GM12878 (cell line): ENCODE measurements around the gene CMC4. TPM values are rescaled to one million over a fixed set of nuclear protein-coding genes. Genes with fewer than 3 reads are reported as not detected.

ENCODE experiments used
- ATAC-seq: fragments of 200-7000 bp; cut with Tn5 transposase; 3 replicates; pipeline ENCODE4 v1.9.1; 2020; ENCODE audit warnings: mild to moderate bottlenecking, moderate library complexity
- BruUV-seq: library from RNA; stranded (reverse); fragments of 400-500 nt; replicated peaks from 2 replicates; lab custom pipeline; 2021; lab: Mats Ljungman, UMichigan
- CTCF ChIA-PET: fragments of 300-600 bp; sonication (Branson Sonifier 250); formaldehyde crosslinking; extraction: SDS; loops from one replicate; lab custom pipeline; 2021; ENCODE audit warnings: inconsistent platforms; lab: Yijun Ruan, JAX
- POLR2A ChIA-PET: fragments of 350-600 bp; formaldehyde crosslinking; extraction: SDS; loops from one replicate; lab custom pipeline; 2021; ENCODE audit warnings: inconsistent platforms; lab: Charles Lee
- RAD21 ChIA-PET: fragments of 300-600 bp; sonication (Branson Sonifier 250); formaldehyde crosslinking; loops from one replicate; lab custom pipeline; 2023; ENCODE audit warnings: antibody characterized with exemption; ENCODE audit not compliant: unreplicated experiment; lab: Charles Lee
- SMC1A ChIA-PET: fragments of 300-600 bp; sonication (Branson Sonifier 250); formaldehyde crosslinking; loops from one replicate; lab custom pipeline; 2023; ENCODE audit not compliant: unreplicated experiment, uncharacterized antibody; lab: Charles Lee
- DNase-seq: peaks from one replicate; pipeline ENCODE4 v3.0.0-alpha.2; 2011; ENCODE audit warnings: low read depth, low spot score
- FAIRE-seq: peaks from 3 replicates; lab custom pipeline; 2011; peaks lifted over from hg19 to GRCh38; lab: Jason Lieb, UNC
- H2AFZ ChIP-seq: 2 replicates; pipeline ENCODE4 v1.6.0; 2011; ENCODE audit warnings: low read depth, low read length, control low read depth; ENCODE audit not compliant: control insufficient read depth
- H3K27ac ChIP-seq: 2 replicates; pipeline ENCODE4 v1.5.1; 2011; ENCODE audit warnings: control low read depth; ENCODE audit not compliant: control insufficient read depth, insufficient read depth
- H3K27me3 ChIP-seq, 2 experiments: replicated peaks in 1 of 2; 2 replicates each; pipeline versions ENCODE4 v1.6.0 to v1.6.1; 2011; ENCODE audit warnings: low read length in 1 of 2; ENCODE audit not compliant: control insufficient read depth in 2 of 2, insufficient read depth in 2 of 2
- H3K36me3 ChIP-seq, 2 experiments: 2 replicates each; pipeline ENCODE4 v1.5.1; 2011; ENCODE audit warnings: low read length in 1 of 2; ENCODE audit not compliant: control insufficient read depth in 2 of 2, insufficient read depth in 2 of 2
- H3K4me1 ChIP-seq: 2 replicates; pipeline ENCODE4 v1.6.1; 2011; ENCODE audit warnings: mild to moderate bottlenecking, low read length, moderate library complexity, mixed read lengths; ENCODE audit not compliant: control insufficient read depth, insufficient read depth
- H3K4me2 ChIP-seq: 2 replicates; pipeline ENCODE4 v1.6.0; 2011; ENCODE audit warnings: control low read depth; ENCODE audit not compliant: control insufficient read depth, insufficient read depth
- H3K4me3 ChIP-seq: fragments of 200-600 bp; sonication (generic); 2 replicates; pipeline ENCODE4 v1.5.1; 2016
- H3K79me2 ChIP-seq: 2 replicates; pipeline ENCODE4 v1.6.0; 2011; ENCODE audit warnings: low read length; ENCODE audit not compliant: control insufficient read depth, insufficient read depth
- H3K9ac ChIP-seq: 2 replicates; pipeline ENCODE4 v1.8.0; 2011; ENCODE audit warnings: low read length, control low read depth, mixed read lengths; ENCODE audit not compliant: control insufficient read depth, insufficient read depth
- H3K9me3 ChIP-seq: replicated peaks from 3 replicates; pipeline ENCODE4 v1.5.1; 2011; ENCODE audit warnings: mild to moderate bottlenecking, low read length; ENCODE audit not compliant: control insufficient read depth, insufficient read depth
- H4K20me1 ChIP-seq: 2 replicates; pipeline ENCODE4 v1.6.0; 2011; ENCODE audit not compliant: control insufficient read depth, insufficient read depth
- RAD51 ChIP-seq: fragments of 450-650 bp; IDR thresholded peaks from 2 replicates; pipeline ENCODE4 v1.6.1; 2016; ENCODE audit warnings: moderate library complexity, mild to moderate bottlenecking, inconsistent platforms
- RUNX3 ChIP-seq: IDR thresholded peaks from 2 replicates; pipeline ENCODE4 v1.6.1; 2012; ENCODE audit warnings: low read length, inconsistent platforms
- WGBS: methylation state at CpG from one replicate; pipeline ENCODE4 v1.1.6; 2016; ENCODE audit warnings: low lambda C conversion rate; ENCODE audit not compliant: insufficient replicate concordance, insufficient coverage; ENCODE audit errors: missing lambda C conversion rate; 5-methylcytosine and 5-hydroxymethylcytosine counted together
- in situ Hi-C: fragments of 300-500 bp; cut with MboI; formaldehyde crosslinking; loops from 9 replicates; pipeline ENCODE4 v1.14.3; 2018; ENCODE audit warnings: mixed read lengths
- intact Hi-C: fragments of 100-400 bp; cut with micrococcal nuclease; formaldehyde crosslinking; loops from one replicate; pipeline ENCODE4 v1.14.2; 2022; ENCODE audit not compliant: unreplicated experiment
- polyA plus RNA-seq, 11 experiments: library from polyadenylated mRNA; depleted of rRNA in 4 of 11; unstranded in 6 of 11; stranded (reverse) in 5 of 11; fragments of >200 nt; fragmentation: Nextera tagmentation in 4 of 11; fragmentation: Illumina TruSeq in 1 of 11; extraction: Ambion mirVana in 4 of 11; extraction: Trizol in 1 of 11; gene quantifications; 1 replicate in 1 of 11; 2 replicates in 10 of 11; pipeline versions ENCODE4 v1.2.1 to v1.2.3, GENCODE V29; 2011 to 2016; ENCODE audit warnings: inconsistent platforms in 2 of 11, missing spikeins in 2 of 11, low read depth in 1 of 11
- total RNA-seq, 4 experiments: library from RNA; depleted of rRNA in 3 of 4; stranded (reverse); fragments of >200 nt in 3 of 4; fragmentation: Illumina TruSeq in 1 of 4; extraction: Trizol in 1 of 4; gene quantifications; 2 replicates each; pipeline versions ENCODE4 v1.2.1 to v1.2.3, GENCODE V29; 2013 to 2021
- TF ChIP-seq, protein P1 (sequence below): IDR thresholded peaks from 2 replicates; pipeline ENCODE4 v1.6.1; 2011; ENCODE audit warnings: borderline replicate concordance, low read depth, mild to moderate bottlenecking, moderate library complexity, low read length; ENCODE audit not compliant: insufficient read depth, poor library complexity, severe bottlenecking
- TF ChIP-seq, protein P2 (sequence below): IDR thresholded peaks from 2 replicates; pipeline ENCODE4 v1.6.1; 2012; ENCODE audit warnings: mild to moderate bottlenecking, low read depth, low read length
- TF ChIP-seq, protein P3 (sequence below): IDR thresholded peaks from 2 replicates; pipeline ENCODE4 v1.6.1; 2012; ENCODE audit warnings: improper control_type of control experiment, low read depth, low read length; ENCODE audit not compliant: insufficient replicate concordance

Gene CMC4
- total and polyA plus RNA-seq, 10 of the 15 experiments (the other 5 are each of a cell fraction or from before 2014, with no cell fraction given) = 5.8 to 36.4 (median 21.0) TPM

DNA sequence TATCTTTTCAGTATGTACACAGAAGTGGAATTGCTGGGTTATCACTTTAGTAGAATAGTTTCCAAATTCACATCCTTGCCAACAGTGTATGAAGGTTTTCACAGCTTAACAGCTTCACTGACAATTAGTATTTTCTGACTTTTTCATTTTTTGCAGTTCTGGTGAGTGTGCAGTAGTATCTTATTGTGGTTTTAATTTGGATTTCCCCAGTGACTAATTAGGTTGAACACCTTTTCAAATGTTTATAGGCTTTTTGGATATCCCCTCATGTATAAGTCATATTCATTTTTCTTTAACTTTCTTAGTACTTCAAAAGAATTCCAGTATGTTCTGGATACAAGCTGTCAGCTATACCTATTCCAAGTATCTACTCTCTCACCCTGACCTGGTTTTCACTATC lies 37.5 kb upstream of the CMC4 start:
- Histone ChIP-seq H3K9ac (no peak overlapping the region), H3K27me3 (no peaks in the 10 kb centered on the region), H3K79me2 (no peaks in the 10 kb centered on the region), H3K4me3 (no peak overlapping the region), H2AFZ (no peak overlapping the region), H3K4me2 (no peak overlapping the region), H4K20me1 (no peaks in the 10 kb centered on the region), H3K4me1 (no peaks in the 10 kb centered on the region), H3K9me3 (no peaks in the 10 kb centered on the region), H3K36me3 (peaks cover 0 to 2% of the 10 kb centered on the region in 2 experiments; a peak in 1 of 4 replicates), H3K27ac (no peak overlapping the region)
- SMC1A ChIA-PET = no interaction called here
- TF ChIP-seq, protein P1, sequence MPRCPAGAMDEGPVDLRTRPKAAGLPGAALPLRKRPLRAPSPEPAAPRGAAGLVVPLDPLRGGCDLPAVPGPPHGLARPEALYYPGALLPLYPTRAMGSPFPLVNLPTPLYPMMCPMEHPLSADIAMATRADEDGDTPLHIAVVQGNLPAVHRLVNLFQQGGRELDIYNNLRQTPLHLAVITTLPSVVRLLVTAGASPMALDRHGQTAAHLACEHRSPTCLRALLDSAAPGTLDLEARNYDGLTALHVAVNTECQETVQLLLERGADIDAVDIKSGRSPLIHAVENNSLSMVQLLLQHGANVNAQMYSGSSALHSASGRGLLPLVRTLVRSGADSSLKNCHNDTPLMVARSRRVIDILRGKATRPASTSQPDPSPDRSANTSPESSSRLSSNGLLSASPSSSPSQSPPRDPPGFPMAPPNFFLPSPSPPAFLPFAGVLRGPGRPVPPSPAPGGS = no peak
- POLR2A ChIA-PET = no interaction called here
- RAD21 ChIA-PET = no interaction called here
- CTCF ChIA-PET = interaction anchor here (3.3 kb wide), 1 partner anchor 15 kb away, joined by 18 read pairs; no protein-coding TSS in a partner anchor
- FAIRE-seq = no peak
- intact Hi-C loops (no loop called here), in situ Hi-C loops (no loop called here)
- ATAC-seq = no peak
- no TSS peak for BruUV-seq
- no peak for DNase-seq

DNA sequence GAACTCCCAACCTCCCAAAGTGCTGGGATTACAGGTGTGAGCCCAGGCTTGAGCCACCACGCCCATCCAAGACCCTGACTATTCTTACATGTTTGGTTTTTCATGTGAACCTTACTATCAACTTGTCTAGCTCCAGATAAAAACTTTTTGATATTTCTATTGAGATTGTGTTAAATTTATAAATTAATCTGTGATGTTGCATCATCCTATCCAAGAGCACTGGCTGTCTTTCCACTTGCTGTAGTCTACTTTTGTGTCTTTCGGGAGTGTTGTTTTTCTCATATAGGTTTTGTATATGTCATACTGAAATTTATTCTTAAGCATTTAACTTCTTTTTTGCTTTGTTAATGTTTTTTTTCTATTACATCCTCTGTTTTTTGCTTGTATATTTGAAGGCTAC lies 35.0 kb upstream of the CMC4 start:
- ATAC-seq (no peak), DNase-seq (no peak), FAIRE-seq (no peak)
- ChIA-PET RAD21 (no interaction called here), CTCF (interaction anchor here (1.3 to 3.5 kb wide), 2 partner anchors 11 to 126 kb away, joined by 4 to 15 read pairs; no protein-coding TSS in a partner anchor), SMC1A (interaction anchor here (1.7 kb wide), 1 partner anchor 12 kb away, joined by 4 read pairs; no protein-coding TSS in a partner anchor), POLR2A (no interaction called here)
- Histone ChIP-seq H3K27me3 (no peaks in the 10 kb centered on the region), H3K9ac (no peak overlapping the region), H3K27ac (no peak overlapping the region), H3K4me2 (no peak overlapping the region), H3K9me3 (no peaks in the 10 kb centered on the region), H3K4me1 (no peaks in the 10 kb centered on the region), H3K36me3 (peaks cover 0 to 2% of the 10 kb centered on the region in 2 experiments; a peak in 1 of 4 replicates), H3K79me2 (no peaks in the 10 kb centered on the region), H2AFZ (no peak overlapping the region), H3K4me3 (no peak overlapping the region), H4K20me1 (no peaks in the 10 kb centered on the region)
- in situ Hi-C loops = no loop called here
- 82% methylated on average over 2 of the region's 2 CpGs for WGBS
- intact Hi-C loops = no loop called here
- no TSS peak for BruUV-seq
- TF ChIP-seq, protein P2, sequence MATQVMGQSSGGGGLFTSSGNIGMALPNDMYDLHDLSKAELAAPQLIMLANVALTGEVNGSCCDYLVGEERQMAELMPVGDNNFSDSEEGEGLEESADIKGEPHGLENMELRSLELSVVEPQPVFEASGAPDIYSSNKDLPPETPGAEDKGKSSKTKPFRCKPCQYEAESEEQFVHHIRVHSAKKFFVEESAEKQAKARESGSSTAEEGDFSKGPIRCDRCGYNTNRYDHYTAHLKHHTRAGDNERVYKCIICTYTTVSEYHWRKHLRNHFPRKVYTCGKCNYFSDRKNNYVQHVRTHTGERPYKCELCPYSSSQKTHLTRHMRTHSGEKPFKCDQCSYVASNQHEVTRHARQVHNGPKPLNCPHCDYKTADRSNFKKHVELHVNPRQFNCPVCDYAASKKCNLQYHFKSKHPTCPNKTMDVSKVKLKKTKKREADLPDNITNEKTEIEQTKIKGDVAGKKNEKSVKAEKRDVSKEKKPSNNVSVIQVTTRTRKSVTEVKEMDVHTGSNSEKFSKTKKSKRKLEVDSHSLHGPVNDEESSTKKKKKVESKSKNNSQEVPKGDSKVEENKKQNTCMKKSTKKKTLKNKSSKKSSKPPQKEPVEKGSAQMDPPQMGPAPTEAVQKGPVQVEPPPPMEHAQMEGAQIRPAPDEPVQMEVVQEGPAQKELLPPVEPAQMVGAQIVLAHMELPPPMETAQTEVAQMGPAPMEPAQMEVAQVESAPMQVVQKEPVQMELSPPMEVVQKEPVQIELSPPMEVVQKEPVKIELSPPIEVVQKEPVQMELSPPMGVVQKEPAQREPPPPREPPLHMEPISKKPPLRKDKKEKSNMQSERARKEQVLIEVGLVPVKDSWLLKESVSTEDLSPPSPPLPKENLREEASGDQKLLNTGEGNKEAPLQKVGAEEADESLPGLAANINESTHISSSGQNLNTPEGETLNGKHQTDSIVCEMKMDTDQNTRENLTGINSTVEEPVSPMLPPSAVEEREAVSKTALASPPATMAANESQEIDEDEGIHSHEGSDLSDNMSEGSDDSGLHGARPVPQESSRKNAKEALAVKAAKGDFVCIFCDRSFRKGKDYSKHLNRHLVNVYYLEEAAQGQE = no peak
- TF ChIP-seq RAD51 (no peak), RUNX3 (no peak)
- TF ChIP-seq, protein P3, sequence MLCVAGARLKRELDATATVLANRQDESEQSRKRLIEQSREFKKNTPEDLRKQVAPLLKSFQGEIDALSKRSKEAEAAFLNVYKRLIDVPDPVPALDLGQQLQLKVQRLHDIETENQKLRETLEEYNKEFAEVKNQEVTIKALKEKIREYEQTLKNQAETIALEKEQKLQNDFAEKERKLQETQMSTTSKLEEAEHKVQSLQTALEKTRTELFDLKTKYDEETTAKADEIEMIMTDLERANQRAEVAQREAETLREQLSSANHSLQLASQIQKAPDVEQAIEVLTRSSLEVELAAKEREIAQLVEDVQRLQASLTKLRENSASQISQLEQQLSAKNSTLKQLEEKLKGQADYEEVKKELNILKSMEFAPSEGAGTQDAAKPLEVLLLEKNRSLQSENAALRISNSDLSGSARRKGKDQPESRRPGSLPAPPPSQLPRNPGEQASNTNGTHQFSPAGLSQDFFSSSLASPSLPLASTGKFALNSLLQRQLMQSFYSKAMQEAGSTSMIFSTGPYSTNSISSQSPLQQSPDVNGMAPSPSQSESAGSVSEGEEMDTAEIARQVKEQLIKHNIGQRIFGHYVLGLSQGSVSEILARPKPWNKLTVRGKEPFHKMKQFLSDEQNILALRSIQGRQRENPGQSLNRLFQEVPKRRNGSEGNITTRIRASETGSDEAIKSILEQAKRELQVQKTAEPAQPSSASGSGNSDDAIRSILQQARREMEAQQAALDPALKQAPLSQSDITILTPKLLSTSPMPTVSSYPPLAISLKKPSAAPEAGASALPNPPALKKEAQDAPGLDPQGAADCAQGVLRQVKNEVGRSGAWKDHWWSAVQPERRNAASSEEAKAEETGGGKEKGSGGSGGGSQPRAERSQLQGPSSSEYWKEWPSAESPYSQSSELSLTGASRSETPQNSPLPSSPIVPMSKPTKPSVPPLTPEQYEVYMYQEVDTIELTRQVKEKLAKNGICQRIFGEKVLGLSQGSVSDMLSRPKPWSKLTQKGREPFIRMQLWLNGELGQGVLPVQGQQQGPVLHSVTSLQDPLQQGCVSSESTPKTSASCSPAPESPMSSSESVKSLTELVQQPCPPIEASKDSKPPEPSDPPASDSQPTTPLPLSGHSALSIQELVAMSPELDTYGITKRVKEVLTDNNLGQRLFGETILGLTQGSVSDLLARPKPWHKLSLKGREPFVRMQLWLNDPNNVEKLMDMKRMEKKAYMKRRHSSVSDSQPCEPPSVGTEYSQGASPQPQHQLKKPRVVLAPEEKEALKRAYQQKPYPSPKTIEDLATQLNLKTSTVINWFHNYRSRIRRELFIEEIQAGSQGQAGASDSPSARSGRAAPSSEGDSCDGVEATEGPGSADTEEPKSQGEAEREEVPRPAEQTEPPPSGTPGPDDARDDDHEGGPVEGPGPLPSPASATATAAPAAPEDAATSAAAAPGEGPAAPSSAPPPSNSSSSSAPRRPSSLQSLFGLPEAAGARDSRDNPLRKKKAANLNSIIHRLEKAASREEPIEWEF = no peak
